IPS-NIHi11 (cell line): ENCODE results near the gene MGME1.
"Not testable (repeated sequence)": the region's sequence is repeated elsewhere in the genome, so short reads cannot be mapped to it uniquely, and the experiment has no call there.

Experiments used
- DNase-seq: peaks from one replicate; pipeline ENCODE4 v3.0.0; 2012; ENCODE audit warnings: mixed read lengths, low spot score

Gene MGME1

GRCh38 chr20:17960400-17960885, 8.4 kb upstream of the MGME1 start:
- DNase-seq: not testable (repeated sequence)

- no peak for DNase-seq
Observed at GRCh38 chr20:17960927-17961586, 7.8 kb upstream of the MGME1 start.

GRCh38 chr20:17961587-17961940, 7.3 kb upstream of the MGME1 start:
- DNase-seq: no peak

GRCh38 chr20:17963114-17963897, 5.5 kb upstream of the MGME1 start:
- DNase-seq: no peak

GRCh38 chr20:17964073-17964472, 4.7 kb upstream of the MGME1 start:
- DNase-seq: no peak

- no peak for DNase-seq
Observed at GRCh38 chr20:17964632-17965031, 4.2 kb upstream of the MGME1 start.

- DNase-seq: no peak
Observed at GRCh38 chr20:17965042-17965697, 3.6 kb upstream of the MGME1 start.

- DNase-seq: no peak
Observed at GRCh38 chr20:17966432-17967310, 2.1 kb upstream of the MGME1 start.

GRCh38 chr20:17967521-17968365, 1.1 kb upstream of the MGME1 start:
- DNase-seq: no peak

GRCh38 chr20:17969278-17969883, 563 bp downstream of the MGME1 start:
- peak; percentile 46 for DNase-seq

- no peak for DNase-seq
Observed at GRCh38 chr20:17969884-17970409, 1.1 kb downstream of the MGME1 start.

GRCh38 chr20:17971300-17972013, 2.6 kb downstream of the MGME1 start:
- DNase-seq: peak; percentile 27

- DNase-seq: no peak
Observed at GRCh38 chr20:17972121-17972520, 3.3 kb downstream of the MGME1 start.

- DNase-seq: no peak
Observed at GRCh38 chr20:17976305-17976704, 7.5 kb downstream of the MGME1 start.

GRCh38 chr20:17985388-17986018, 16.7 kb downstream of the MGME1 start:
- no peak for DNase-seq

GRCh38 chr20:17987988-17988387, 19.2 kb downstream of the MGME1 start:
- no peak for DNase-seq

GRCh38 chr20:17990278-17990972, 21.6 kb downstream of the MGME1 start:
- DNase-seq: no peak

GRCh38 chr20:17992224-17992637, 23.4 kb downstream of the MGME1 start:
- no peak for DNase-seq
